ENCODE results near the gene BIK.

Gene BIK

DNA sequence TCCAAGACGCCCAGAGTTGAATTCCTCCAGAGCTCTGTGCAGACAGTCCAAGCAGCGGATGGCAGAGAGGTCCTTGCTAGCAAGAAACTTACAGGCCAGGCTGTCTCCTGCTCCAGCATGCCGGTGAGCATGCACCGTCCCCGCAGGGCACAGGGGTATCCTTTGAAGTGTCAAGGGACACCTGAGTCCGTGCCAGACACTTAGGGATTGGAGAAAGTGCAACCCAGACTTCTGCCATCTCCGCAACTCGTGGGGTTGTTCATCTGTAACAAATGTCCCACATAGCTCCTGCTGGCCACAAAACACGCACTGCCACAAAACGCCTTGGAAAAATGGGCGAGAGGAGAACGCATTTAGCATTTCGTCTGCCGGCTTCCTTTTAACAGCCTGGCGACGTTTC, 54.1 kb downstream of the BIK start:
- DNase-seq, result no peak

- DNase-seq, result no peak
Measured at GRCh38 chr22:43166132-43166930, 55.8 kb downstream of the BIK start.

DNA sequence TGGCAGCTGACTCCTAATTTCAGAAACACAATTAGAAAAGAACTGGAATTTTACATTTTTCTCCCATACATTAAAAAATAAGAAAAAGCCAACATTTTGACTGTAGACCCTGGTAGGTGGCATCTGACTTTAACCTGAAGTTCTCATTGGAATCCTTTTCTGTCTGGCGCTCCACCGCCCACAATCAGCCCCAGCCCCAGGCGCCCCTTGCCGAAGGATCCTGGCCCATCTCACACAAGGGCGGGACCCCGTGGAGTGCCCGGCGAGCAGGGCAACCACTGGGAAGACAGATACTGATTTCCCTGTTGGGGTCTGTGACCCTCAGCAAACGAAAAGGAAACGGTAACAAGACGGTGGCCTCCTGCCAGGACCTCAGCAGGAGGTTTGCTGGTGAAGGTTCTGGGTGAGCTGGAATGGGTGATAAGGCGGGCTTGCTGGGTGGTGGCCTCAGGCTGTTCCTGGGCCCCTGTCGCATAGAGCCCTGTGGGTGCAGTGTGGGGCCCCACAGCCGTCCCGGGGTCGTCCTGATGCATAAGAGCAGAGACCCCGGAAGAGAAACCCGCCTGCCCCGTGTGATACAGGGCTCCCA, 56.5 kb downstream of the BIK start:
- DNase-seq, result no peak

GRCh38 chr22:43168471-43169309, 58.1 kb downstream of the BIK start:
- DNase-seq, result no peak

- DNase-seq, result no peak
Measured at GRCh38 chr22:43169310-43170130, 59.0 kb downstream of the BIK start.

DNA sequence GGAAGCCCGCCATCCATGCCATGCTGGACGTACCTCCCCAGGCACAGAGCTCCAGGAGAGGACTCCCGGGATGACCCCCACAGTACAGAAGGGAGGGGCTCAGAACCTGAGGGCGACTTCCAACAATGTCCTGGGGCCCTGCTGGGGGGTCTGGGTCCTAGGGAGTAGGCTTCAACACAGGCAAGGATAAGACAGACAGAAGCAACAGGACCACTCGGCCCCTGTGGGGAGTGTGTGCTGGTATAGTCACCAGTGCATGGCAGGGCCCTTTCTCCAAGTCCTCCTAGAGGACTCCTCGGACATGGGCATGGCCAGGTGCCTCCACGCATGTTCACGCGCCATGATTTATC, 59.6 kb downstream of the BIK start:
- no peak for DNase-seq

- DNase-seq, result no peak
Measured at GRCh38 chr22:43171019-43171491, 60.5 kb downstream of the BIK start.

- DNase-seq, result no peak
Measured at GRCh38 chr22:43171607-43172006, 61.1 kb downstream of the BIK start.

DNA sequence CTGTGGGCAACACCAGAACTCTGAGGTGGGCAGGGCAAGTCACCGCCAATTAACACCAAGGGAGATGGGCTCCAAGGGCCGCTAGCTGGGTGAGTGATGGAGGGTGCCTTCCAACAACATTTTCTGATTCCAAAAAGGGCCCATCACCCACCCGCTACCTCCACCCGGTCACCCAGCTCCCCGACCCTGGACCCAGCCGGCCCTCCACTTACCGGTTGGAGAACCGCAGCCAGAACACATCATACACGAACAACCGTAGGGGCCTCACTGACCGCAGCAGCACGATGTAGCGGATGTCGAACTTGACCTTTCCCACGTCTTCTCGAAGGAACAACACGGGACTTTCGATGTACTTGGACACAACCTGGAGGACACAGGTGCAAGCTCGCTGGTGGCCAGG, 61.6 kb downstream of the BIK start:
- no peak for DNase-seq

GRCh38 chr22:43173566-43173965, 63.0 kb downstream of the BIK start:
- DNase-seq, result no peak

DNA sequence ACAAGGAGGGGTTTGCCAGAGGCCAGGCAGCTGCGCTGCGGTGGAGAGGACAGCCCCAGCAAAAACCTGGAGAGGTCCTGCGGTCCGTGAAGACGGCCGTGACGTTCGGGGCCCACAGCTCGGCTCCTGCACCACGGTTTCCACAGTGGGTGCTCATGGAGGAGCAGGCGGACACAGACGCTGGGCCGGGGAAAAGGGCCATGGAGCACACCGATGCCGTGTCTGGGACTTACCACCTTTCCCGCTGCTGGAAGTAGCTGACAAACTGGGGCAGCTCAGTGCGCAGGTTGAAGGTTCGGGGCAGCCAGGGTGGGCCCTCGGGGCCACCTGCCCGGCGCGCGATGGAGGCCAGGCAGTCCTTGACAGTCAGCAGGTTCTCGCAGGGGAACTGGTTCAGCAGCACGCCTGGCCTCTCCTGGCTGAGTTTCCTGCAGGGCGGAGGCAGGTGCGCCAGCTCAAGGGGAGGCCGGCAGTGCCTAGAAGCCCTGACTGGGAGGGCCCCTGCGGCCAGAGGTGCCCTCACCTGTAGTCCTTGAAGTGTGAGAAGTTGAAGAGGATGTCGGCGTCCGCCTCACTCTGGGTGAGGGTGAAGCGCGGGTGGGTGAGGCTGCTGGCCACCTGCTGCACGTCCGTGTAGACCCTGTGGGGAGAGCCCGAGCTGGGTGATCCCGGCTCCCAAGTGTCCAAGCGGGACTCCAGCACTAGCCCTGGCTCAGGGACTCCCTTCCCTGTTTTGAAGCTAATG, 63.6 kb downstream of the BIK start:
- DNase-seq, result no peak

- no peak for DNase-seq
Measured at GRCh38 chr22:43174941-43175531, 64.5 kb downstream of the BIK start.

DNA sequence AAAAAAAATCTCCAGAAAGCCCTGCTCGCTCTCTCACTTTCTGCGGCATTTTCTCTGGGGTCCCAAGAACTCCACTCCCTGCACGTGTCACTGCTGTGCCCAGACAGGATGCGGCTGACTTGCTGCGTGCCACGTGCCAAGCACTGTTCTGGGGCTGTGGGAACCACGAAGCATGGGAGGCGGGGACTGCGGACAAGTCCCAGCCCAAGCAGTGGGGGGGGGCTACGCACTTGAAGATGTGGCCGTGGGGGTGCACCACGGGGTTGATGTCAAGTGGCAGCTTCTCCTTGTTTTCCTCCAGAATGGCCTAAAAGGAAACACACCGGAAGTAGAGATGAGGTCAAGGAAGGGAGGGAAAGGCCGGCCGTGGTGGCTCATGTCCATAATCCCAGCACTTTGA, 65.5 kb downstream of the BIK start:
- no peak for DNase-seq

DNA sequence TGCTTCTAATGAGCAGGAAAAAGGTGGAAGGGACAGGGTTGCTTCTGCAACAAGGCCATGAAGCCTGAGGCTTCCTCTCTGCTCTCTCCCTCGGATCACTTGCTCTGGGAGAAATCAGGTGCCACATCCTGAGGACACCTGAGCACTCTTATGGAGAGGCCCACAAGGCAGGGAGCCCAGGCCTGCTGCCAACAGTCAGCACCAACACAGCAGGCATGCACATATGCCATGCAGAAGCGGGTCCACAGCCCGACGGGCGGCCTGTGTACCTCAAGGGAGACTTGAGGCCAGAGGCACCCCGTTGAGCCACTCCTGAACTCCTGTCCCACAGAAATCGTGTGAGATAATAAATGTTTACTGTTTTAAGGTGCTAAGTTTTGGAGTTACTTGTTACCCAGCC, 66.9 kb downstream of the BIK start:
- no peak for DNase-seq

All from hippocampal formation (tissue), 2 donors.